ENCODE data around the gene RRAD.

The RRAD gene

GRCh38 chr16:66872943-66873684 lies 52.2 kb downstream of the RRAD start:
- peak; percentile 86 for DNase-seq

GRCh38 chr16:66872559-66872942 lies 52.8 kb downstream of the RRAD start:
- DNase-seq, result no peak

- DNase-seq, result no peak
Measured at GRCh38 chr16:66871840-66872239, 53.5 kb downstream of the RRAD start.
